HL-60 (cell line): ENCODE measurements around the gene AK8.

Experiments used
- CTCF ChIP-seq: IDR thresholded peaks from one replicate; pipeline ENCODE4 v1.5.1; 2011; ENCODE audit warnings: low read length, control low read depth, inconsistent platforms; ENCODE audit not compliant: insufficient read depth
- GABPA ChIP-seq: IDR thresholded peaks from 2 replicates; pipeline ENCODE4 v1.6.1; 2012; ENCODE audit warnings: low read depth
- POLR2AphosphoS5 ChIP-seq: IDR thresholded peaks from 2 replicates; pipeline ENCODE4 v1.6.1; 2012; ENCODE audit warnings: low read depth
- REST ChIP-seq: IDR thresholded peaks from 2 replicates; pipeline ENCODE4 v1.6.1; 2012; ENCODE audit warnings: low read depth; ENCODE audit not compliant: insufficient replicate concordance
- SPI1 ChIP-seq: IDR thresholded peaks from 2 replicates; pipeline ENCODE4 v1.6.1; 2012; ENCODE audit warnings: low read depth, mild to moderate bottlenecking, borderline replicate concordance

GRCh38 chr9:132702254-132702653, 175.8 kb downstream of the AK8 start:
- TF ChIP-seq CTCF: no peak
- no peak for TF ChIP-seq REST
- TF ChIP-seq POLR2AphosphoS5: no peak
- TF ChIP-seq GABPA: no peak
- no peak for TF ChIP-seq SPI1
